ENCODE data around the gene CDR2.
A peak's percentile ranks its signal among the peaks of the same experiment; 100 is the strongest.
"Not testable (repeated sequence)": the region's sequence is repeated elsewhere in the genome, so short reads cannot be mapped to it uniquely, and the experiment has no call there.

CDR2 gene

GRCh38 chr16:22304411-22304810, 70.0 kb downstream of the CDR2 start:
- no peak for DNase-seq (ENCODE audit: low spot score)

- DNase-seq (ENCODE audit: low spot score), result no peak
Measured at GRCh38 chr16:22302776-22303363, 71.5 kb downstream of the CDR2 start.

- DNase-seq (ENCODE audit: low spot score), result not testable (repeated sequence)
Measured at GRCh38 chr16:22301423-22301822, 73.0 kb downstream of the CDR2 start.

GRCh38 chr16:22300427-22301071, 73.9 kb downstream of the CDR2 start:
- peak; percentile 70 for DNase-seq (ENCODE audit: low spot score)

GRCh38 chr16:22299036-22299435, 75.4 kb downstream of the CDR2 start:
- DNase-seq (ENCODE audit: low spot score), result no peak

- DNase-seq (ENCODE audit: low spot score), result peak; percentile 93
Measured at GRCh38 chr16:22297871-22298733, 76.3 kb downstream of the CDR2 start.

GRCh38 chr16:22297114-22297870, 77.1 kb downstream of the CDR2 start, which contains the start of gene POLR3E:
Gene POLR3E (plus strand): TSS chr16:22297409. CDS start chr16:22302969, 5,560 bp downstream.
- peak; percentile 95 for DNase-seq (ENCODE audit: low spot score)

- peak; percentile 51 for DNase-seq (ENCODE audit: low spot score)
Measured at GRCh38 chr16:22296225-22297113, 78.0 kb downstream of the CDR2 start.

Data from RKO (cell line).